Heart left ventricle (tissue), 16 donors: ENCODE data around the gene DSG2. TPM values are rescaled to one million over a fixed set of nuclear protein-coding genes. Genes with fewer than 3 reads are reported as not detected.

Experiments
- ATAC-seq, 4 donors: fragments of 200-7000 bp; cut with Tn5 transposase; one replicate each; pipeline ENCODE4 v1.9.1; 2020 to 2022; ENCODE audit warnings: moderate library complexity in 4 of 4, mild to moderate bottlenecking in 3 of 4, moderate number of reproducible peaks in 1 of 4
- DNase-seq, 5 donors: peaks; one replicate each; pipeline ENCODE4 v3.0.0-alpha.2; 2020
- H3K27ac ChIP-seq, 12 donors: fragments of 200-600 bp; sonication (generic) in 4 of 12; one replicate each; pipeline versions ENCODE4 v1.5.0 to v1.8.0; 2016 to 2022; ENCODE audit warnings: mild to moderate bottlenecking in 2 of 12
- H3K27me3 ChIP-seq, 9 donors: fragments of 200-600 bp; sonication (generic) in 2 of 9; one replicate each; pipeline versions ENCODE4 v1.5.1 to v1.8.0; 2016 to 2022; ENCODE audit warnings: mild to moderate bottlenecking in 3 of 9
- H3K36me3 ChIP-seq, 9 donors: fragments of 200-600 bp; sonication (generic) in 2 of 9; one replicate each; pipeline versions ENCODE4 v1.5.0 to v1.8.0; 2018 to 2022; ENCODE audit warnings: mild to moderate bottlenecking in 2 of 9
- H3K4me1 ChIP-seq, 12 donors: fragments of 200-600 bp; sonication (generic) in 4 of 12; one replicate each; pipeline versions ENCODE4 v1.5.0 to v1.8.0; 2016 to 2022; ENCODE audit warnings: mild to moderate bottlenecking in 3 of 12
- H3K4me3 ChIP-seq, 12 donors: fragments of 200-600 bp; sonication (generic) in 4 of 12; one replicate each; pipeline versions ENCODE4 v1.5.0 to v1.8.0; 2017 to 2022; ENCODE audit warnings: mild to moderate bottlenecking in 9 of 12, moderate library complexity in 4 of 12
- H3K9me3 ChIP-seq, 12 donors: fragments of 200-600 bp; sonication (generic) in 4 of 12; one replicate each; pipeline versions ENCODE4 v1.5.0 to v1.8.0; 2016 to 2022; ENCODE audit warnings: mild to moderate bottlenecking in 1 of 12
- CTCF ChIP-seq, 12 donors: fragments of 200-600 bp; sonication (generic) in 4 of 12; IDR thresholded peaks; one replicate each; pipeline versions ENCODE4 v1.5.0 to v1.8.0; 2018 to 2022; ENCODE audit warnings: antibody characterized with exemption in 12 of 12, mild to moderate bottlenecking in 5 of 12
- POLR2A ChIP-seq, 2 donors: fragments of 450-650 bp; IDR thresholded peaks; one replicate each; pipeline ENCODE4 v1.6.1; 2017; ENCODE audit warnings: antibody characterized with exemption in 2 of 2, mild to moderate bottlenecking in 2 of 2, moderate library complexity in 2 of 2
- WGBS, 4 donors: extraction: QIAGEN DNeasy Blood & Tissue Kit in 2 of 4; methylation state at CpG; one replicate each; pipeline versions ENCODE4 v1.1.5 to v1.1.7; 2013 to 2018; 5-methylcytosine and 5-hydroxymethylcytosine counted together
- intact Hi-C, 10 donors: fragments of 100-400 bp; cut with DNase I; formaldehyde crosslinking; loops; one replicate each; pipeline versions ENCODE4 v1.11.1 to v1.14.2; 2022
- polyA plus RNA-seq, 2 donors: library from polyadenylated mRNA; stranded (reverse); fragments of 200-250 nt; gene quantifications; one replicate each; pipeline ENCODE4 v1.2.3, GENCODE V29; 2013
- total RNA-seq, 9 donors: library from RNA; depleted of rRNA in 2 of 9; stranded (reverse); fragments of >200 nt in 2 of 9; fragmentation: NEBNext Ultra II Directional in 3 of 9; extraction: Animal tissue kit (Norgen Biotek cat#: 25700) in 3 of 9; gene quantifications; one replicate each; pipeline versions ENCODE4 v1.1.0 to v1.2.4, GENCODE V29; 2016 to 2023
- donor health status: ischemic (EF 13 %, LVEDD 7.1; RV severe dilation, severe dysfunction).
- donor health status: healthy with polysubstance abuse.
- donor health status: DM: no; HTN: yes; CAD: no.
- donor health status: DM: no; HTN: no; CAD: no.
- donor health status: ischemic (EF 25% LVEDD 6.9; RV normal size, moderate dysfunction).
- donor health status: ischemic (EF 25% LVEDD 5.7; RV mildly dilated, moderate dysfunction).
- donor health status: healthy.
- donor health status: DM: yes; HTN: yes; CAD: no.
- donor health status: ischemic (EF 35%, LVEDD 5.7; RV mildly dilated, moderate dysfunction).
- donor health status: nonischemic (EF 11% LVEDD 7.7; RV severe dilation, severe dysfunction).
- donor health status: DM: yes; HTN: yes; CAD: no.
- donor health status: PGD.
- donor health status: ischemic (EF 29% LVEDD 5.4; RV normal size, mild dysfunction).
- donor health status: nonischemic (EF 23%, LVEDD 6.1; RV moderate dilation, normal function).

The DSG2 gene
- total and polyA plus RNA-seq, 11 donors, result 10.1 to 54.4 (median 41.0) TPM

- Histone ChIP-seq H3K4me3 (no peak overlapping the region), H3K27ac (peak overlapping the region in 1 of 12 donors; percentile 11), H3K9me3 (no peaks in the 10 kb centered on the region), H3K36me3 (no peaks in the 10 kb centered on the region), H3K4me1 (no peaks in the 10 kb centered on the region), H3K27me3 (peaks cover 0 to under 1% (median 0%) of the 10 kb centered on the region in 9 donors)
- DNase-seq (no peak), ATAC-seq (no peak)
- 84 to 91% (median 89%) methylated on average over 9 of the region's 9 CpGs for WGBS, 4 donors
- no peak for TF ChIP-seq POLR2A (IDR thresholded peaks at IDR 0.05)
- TF ChIP-seq CTCF (IDR thresholded peaks at IDR 0.05), result no peak
- intact Hi-C loops, result loop anchor here in 1 of 10 donors (10.0 kb wide), 1 partner anchor 59 kb away; no protein-coding TSS in a partner anchor
These were observed 98.3 kb downstream of the DSG2 start for GRCh38 chr18:31596081-31596872.

DNA sequence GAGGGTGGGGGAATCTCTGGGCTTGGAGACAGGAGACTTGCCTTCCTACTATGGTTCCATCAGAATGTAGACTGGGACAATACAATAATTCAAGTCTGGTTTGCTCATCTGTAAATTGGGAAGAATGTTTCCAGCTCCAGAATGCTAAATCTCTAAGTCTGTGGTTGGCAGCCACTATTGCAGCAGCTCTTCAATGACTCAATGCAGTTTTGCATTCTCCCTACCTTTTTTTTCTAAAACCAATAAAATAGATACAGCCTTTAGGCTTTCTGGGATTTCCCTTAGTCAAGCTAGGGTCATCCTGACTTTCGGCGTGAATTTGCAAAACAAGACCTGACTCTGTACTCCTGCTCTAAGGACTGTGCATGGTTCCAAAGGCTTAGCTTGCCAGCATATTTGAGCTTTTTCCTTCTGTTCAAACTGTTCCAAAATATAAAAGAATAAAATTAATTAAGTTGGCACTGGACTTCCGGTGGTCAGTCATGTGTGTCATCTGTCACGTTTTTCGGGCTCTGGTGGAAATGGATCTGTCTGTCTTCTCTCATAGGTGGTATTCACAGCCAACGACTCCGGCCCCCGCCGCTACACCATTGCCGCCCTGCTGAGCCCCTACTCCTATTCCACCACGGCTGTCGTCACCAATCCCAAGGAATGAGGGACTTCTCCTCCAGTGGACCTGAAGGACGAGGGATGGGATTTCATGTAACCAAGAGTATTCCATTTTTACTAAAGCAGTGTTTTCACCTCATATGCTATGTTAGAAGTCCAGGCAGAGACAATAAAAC lies 100.2 kb downstream of the DSG2 start:
- DNase-seq (no peak), ATAC-seq (no peak)
- no peak overlapping the region for H3K27ac ChIP-seq
- TF ChIP-seq CTCF (IDR thresholded peaks at IDR 0.05) (no peak), POLR2A (IDR thresholded peaks at IDR 0.05) (no peak)
- H3K4me1 ChIP-seq, result no peaks in the 10 kb centered on the region
- no peaks in the 10 kb centered on the region for H3K36me3 ChIP-seq
- H3K27me3 ChIP-seq, result no peaks in the 10 kb centered on the region
- no peaks in the 10 kb centered on the region for H3K9me3 ChIP-seq
- no peak overlapping the region for H3K4me3 ChIP-seq
- intact Hi-C loops, result loop anchor here in 1 of 10 donors (10.0 kb wide), 1 partner anchor 57 kb away; no protein-coding TSS in a partner anchor
- WGBS, 4 donors, result 89 to 94% (median 91%) methylated on average over 13 of the region's 13 CpGs

Other genes with a start within 250 kb of the DSG2 start
- gene DSG1, start 180.0 kb upstream of the DSG2 start, total RNA-seq, result 1 to 10 TPM in 5 of 9 donors, under 1 TPM in 4; 0.14 to 5.6 (median 1.0) TPM
- under 1 TPM in 1 of 2 donors, not detected in 1; 0.19 TPM for gene DSG1, start 180.0 kb upstream of the DSG2 start, polyA plus RNA-seq
- gene DSG4, start 121.4 kb upstream of the DSG2 start, total RNA-seq, result not detected
- gene DSG4, start 121.4 kb upstream of the DSG2 start, polyA plus RNA-seq, result not detected
- under 1 TPM in 1 of 9 donors, not detected in 8; 0.07 TPM for gene DSG3, start 50.4 kb upstream of the DSG2 start, total RNA-seq
- under 1 TPM in 1 of 2 donors, not detected in 1; 0.01 TPM for gene DSG3, start 50.4 kb upstream of the DSG2 start, polyA plus RNA-seq
- gene TTR, start 93.7 kb downstream of the DSG2 start, total RNA-seq, result not detected
- under 1 TPM in 1 of 2 donors, not detected in 1; 0.19 TPM for gene TTR, start 93.7 kb downstream of the DSG2 start, polyA plus RNA-seq
- gene B4GALT6, start 186.4 kb downstream of the DSG2 start, total RNA-seq, result 10 to 100 TPM in 2 of 9 donors, 1 to 10 TPM in 7; 3.3 to 11.9 (median 7.0) TPM
- 1 to 10 TPM; 1.3 to 1.7 TPM for gene B4GALT6, start 186.4 kb downstream of the DSG2 start, polyA plus RNA-seq